ENCODE results near the gene SOD1.

GRCh38 chr21:31660591-31660990 is 1.1 kb downstream of the SOD1 start:
- TF ChIP-seq EZH2 (IDR thresholded peaks at IDR 0.05; ENCODE audit: borderline replicate concordance, insufficient read depth, low read length, poor library complexity, severe bottlenecking) (no peak), CTCF (IDR thresholded peaks at IDR 0.05; ENCODE audit: poor library complexity, severe bottlenecking) (no peak), TAF1 (IDR thresholded peaks at IDR 0.05; ENCODE audit: low read depth) (no peak)
